K562 (cell line): ENCODE measurements around the gene DAGLA. TPM values are rescaled to one million over a fixed set of nuclear protein-coding genes. Genes with fewer than 3 reads are reported as not detected.

ENCODE experiments used
- AFF4 ChIP-seq: sonication (generic); formaldehyde crosslinking; IDR thresholded peaks from 2 replicates; pipeline ENCODE4 v1.8.0; 2023; ENCODE audit warnings: mild to moderate bottlenecking, missing genetic modification reagents
- CEBPG ChIP-seq, 3 experiments: fragments of 200-800 bp in 1 of 3; sonication (Bioruptor generic) in 1 of 3; sonication (generic) in 1 of 3; formaldehyde crosslinking in 1 of 3; IDR thresholded peaks in 2 of 3; conservative IDR thresholded peaks in 1 of 3; 2 replicates each; pipeline versions ENCODE4 v1.6.1 to v1.8.0; 2016 to 2022; ENCODE audit warnings: missing compliant biosample characterization in 2 of 3, missing genetic modification characterization in 2 of 3, mild to moderate bottlenecking in 1 of 3, missing genetic modification reagents in 1 of 3
- CREM ChIP-seq: IDR thresholded peaks from 2 replicates; pipeline ENCODE4 v1.6.1; 2014; ENCODE audit warnings: antibody characterized with exemption, low read depth
- ELF4 ChIP-seq: fragments of 450-650 bp; formaldehyde crosslinking; IDR thresholded peaks from 2 replicates; pipeline ENCODE4 v1.4.0; 2022; ENCODE audit warnings: missing genetic modification characterization
- HES1 ChIP-seq: fragments of 450-650 bp; IDR thresholded peaks from 2 replicates; pipeline ENCODE4 v1.6.1; 2016; ENCODE audit warnings: low read depth, mild to moderate bottlenecking, moderate library complexity
- KDM5B ChIP-seq: fragments of 200-600 bp; sonication (generic); IDR thresholded peaks from 2 replicates; pipeline ENCODE4 v1.6.1; 2012; ENCODE audit warnings: low read depth, mild to moderate bottlenecking, moderate library complexity, low read length, control low read depth, inconsistent platforms; ENCODE audit not compliant: insufficient replicate concordance
- MAZ ChIP-seq, 2 experiments: fragments of 450-650 bp in 1 of 2; sonication (generic) in 1 of 2; formaldehyde crosslinking; IDR thresholded peaks in 1 of 2; conservative IDR thresholded peaks in 1 of 2; 2 replicates each; pipeline versions ENCODE4 v1.4.0 to v1.5.0; 2020; ENCODE audit warnings: mild to moderate bottlenecking in 1 of 2, missing genetic modification reagents in 1 of 2
- SUPT5H ChIP-seq: fragments of 450-650 bp; IDR thresholded peaks from 2 replicates; pipeline ENCODE4 v1.6.1; 2016
- TAF7 ChIP-seq: fragments of 450-650 bp; IDR thresholded peaks from 2 replicates; pipeline ENCODE4 v1.6.1; 2016; ENCODE audit warnings: missing genetic modification characterization, missing compliant biosample characterization
- TRIM25 ChIP-seq: fragments of 450-650 bp; IDR thresholded peaks from 2 replicates; pipeline ENCODE4 v1.7.0; 2016; ENCODE audit warnings: borderline replicate concordance
- ZFX ChIP-seq: sonication (generic); formaldehyde crosslinking; IDR thresholded peaks from 2 replicates; pipeline ENCODE4 v1.8.0; 2022; ENCODE audit warnings: mild to moderate bottlenecking, missing genetic modification reagents, moderate library complexity
- ZNF175 ChIP-seq: fragments of 200-800 bp; sonication (Bioruptor generic); IDR thresholded peaks from 2 replicates; pipeline ENCODE4 v1.6.1; 2016; ENCODE audit warnings: low read depth, mild to moderate bottlenecking, missing genetic modification characterization, missing compliant biosample characterization
- ZNF717 ChIP-seq: fragments of 250-450 bp; sonication (Bioruptor Pico); IDR thresholded peaks from 2 replicates; pipeline ENCODE4 v1.5.0; 2021
- ZSCAN32 ChIP-seq: fragments of 450-650 bp; formaldehyde crosslinking; IDR thresholded peaks from 2 replicates; pipeline ENCODE4 v1.4.0; 2020; ENCODE audit warnings: mild to moderate bottlenecking, moderate library complexity
- polyA plus RNA-seq, 8 experiments: library from polyadenylated mRNA; depleted of rRNA in 4 of 8; stranded (reverse) in 5 of 8; unstranded in 3 of 8; fragments of >200 nt; fragmentation: Nextera tagmentation in 2 of 8; fragmentation: Illumina TruSeq in 1 of 8; extraction: Ambion mirVana in 2 of 8; extraction: Trizol in 1 of 8; gene quantifications; 2 replicates each; pipeline versions ENCODE4 v1.2.1 to v1.2.3, GENCODE V29; 2011 to 2014; ENCODE audit warnings: inconsistent platforms in 1 of 8, missing spikeins in 1 of 8
- total RNA-seq, 7 experiments: library from RNA; depleted of rRNA in 6 of 7; stranded (reverse); fragments of >200 nt in 6 of 7; fragmentation: Illumina TruSeq in 2 of 7; extraction: Trizol in 2 of 7; gene quantifications; 2 replicates each; pipeline versions ENCODE4 v1.2.1 to v1.2.3, GENCODE V29; 2011 to 2021; ENCODE audit warnings: low replicate concordance in 1 of 7
- TF ChIP-seq, protein P1 (sequence below), 2 experiments: fragments of 450-650 bp in 1 of 2; sonication (generic) in 1 of 2; formaldehyde crosslinking in 1 of 2; IDR thresholded peaks in 1 of 2; conservative IDR thresholded peaks in 1 of 2; 2 replicates each; pipeline versions ENCODE4 v1.6.1 to v1.8.1; 2016 to 2023; ENCODE audit warnings: mild to moderate bottlenecking in 2 of 2, moderate library complexity in 2 of 2, inconsistent platforms in 1 of 2, missing genetic modification reagents in 1 of 2
- TF ChIP-seq, protein P2 (sequence below): IDR thresholded peaks from 2 replicates; pipeline ENCODE4 v1.6.1; 2016; ENCODE audit warnings: missing genetic modification characterization, missing compliant biosample characterization

The DAGLA gene
- total and polyA plus RNA-seq, 9 of the 15 experiments (the other 6 are each of a cell fraction or from before 2014, with no cell fraction given): 0.03 to 0.16 (median 0.04) TPM; not detected in 4

DNA sequence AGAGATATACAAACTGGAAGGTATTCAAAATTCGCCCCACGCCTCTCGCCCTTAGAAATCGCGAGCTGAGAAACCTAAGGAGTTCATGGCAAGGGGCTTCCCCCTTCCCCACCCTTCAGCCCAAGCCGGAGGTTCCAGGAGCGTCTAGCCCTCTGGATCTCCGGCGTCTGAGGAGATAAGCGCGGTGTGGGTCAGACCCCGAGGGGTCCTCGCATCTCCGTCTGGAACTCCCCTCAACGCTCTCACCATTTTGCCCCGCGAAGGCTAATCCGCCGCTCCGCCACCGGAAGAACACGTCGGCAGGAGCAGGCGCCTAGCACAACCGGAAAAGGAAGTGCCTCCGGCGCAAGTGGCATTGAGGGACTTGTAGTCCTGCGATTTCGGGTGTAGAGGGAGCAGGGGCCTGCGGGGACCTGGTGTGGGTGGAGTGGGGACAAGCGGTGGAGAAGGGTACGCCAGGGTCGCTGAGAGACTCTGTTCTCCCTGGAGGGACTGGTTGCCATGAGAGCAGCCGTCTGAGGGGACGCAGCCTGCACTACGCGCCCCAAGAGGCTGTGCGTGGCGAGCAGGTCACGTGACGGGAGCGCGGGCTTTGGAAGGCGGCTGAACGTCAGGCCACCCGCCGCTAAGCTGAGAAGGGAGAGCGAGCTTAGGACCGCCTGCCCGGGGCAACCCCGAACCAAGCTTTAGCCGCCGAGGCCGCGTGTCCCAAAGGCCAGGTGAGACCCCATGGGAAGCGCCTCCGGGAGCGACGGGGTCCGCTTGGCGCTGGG lies 112.3 kb downstream of the DAGLA start, which contains the start of the genes FEN1 and TMEM258 (continued):
- TF ChIP-seq, protein P1, sequence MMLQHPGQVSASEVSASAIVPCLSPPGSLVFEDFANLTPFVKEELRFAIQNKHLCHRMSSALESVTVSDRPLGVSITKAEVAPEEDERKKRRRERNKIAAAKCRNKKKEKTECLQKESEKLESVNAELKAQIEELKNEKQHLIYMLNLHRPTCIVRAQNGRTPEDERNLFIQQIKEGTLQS (IDR thresholded peaks at IDR 0.05): peak; percentile 51
- TF ChIP-seq, protein P1 (CRISPR knock-in tag; conservative IDR thresholded peaks at IDR 0.05): 0 out of 2 replicates have a peak, but pooled peaks have one; percentile 16
- peak; percentile 71 for TF ChIP-seq ZFX
- TF ChIP-seq ZNF175 (CRISPR knock-in tag): peak; percentile 64; the same call in 1 of the 2 replicates
- TF ChIP-seq HES1: no peak; the same call in 1 of the 2 replicates
- peak in 1 of 2 experiments; percentile 83; a peak in 2 of 4 replicates for TF ChIP-seq MAZ (CRISPR knock-in tag; conservative IDR thresholded peaks at IDR 0.05 in 1 of 2, IDR thresholded peaks at IDR 0.05 in 1 of 2)
- peak; percentile 93 for TF ChIP-seq SUPT5H
- TF ChIP-seq, protein P2, sequence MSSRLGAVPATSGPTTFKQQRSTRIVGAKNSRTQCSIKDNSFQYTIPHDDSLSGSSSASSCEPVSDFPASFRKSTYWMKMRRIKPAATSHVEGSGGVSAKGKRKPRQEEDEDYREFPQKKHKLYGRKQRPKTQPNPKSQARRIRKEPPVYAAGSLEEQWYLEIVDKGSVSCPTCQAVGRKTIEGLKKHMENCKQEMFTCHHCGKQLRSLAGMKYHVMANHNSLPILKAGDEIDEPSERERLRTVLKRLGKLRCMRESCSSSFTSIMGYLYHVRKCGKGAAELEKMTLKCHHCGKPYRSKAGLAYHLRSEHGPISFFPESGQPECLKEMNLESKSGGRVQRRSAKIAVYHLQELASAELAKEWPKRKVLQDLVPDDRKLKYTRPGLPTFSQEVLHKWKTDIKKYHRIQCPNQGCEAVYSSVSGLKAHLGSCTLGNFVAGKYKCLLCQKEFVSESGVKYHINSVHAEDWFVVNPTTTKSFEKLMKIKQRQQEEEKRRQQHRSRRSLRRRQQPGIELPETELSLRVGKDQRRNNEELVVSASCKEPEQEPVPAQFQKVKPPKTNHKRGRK (tag): no peak
- 0 out of 2 replicates have a peak, but pooled peaks have one; percentile 15 for TF ChIP-seq ZSCAN32
- 0 out of 2 replicates have a peak, but pooled peaks have one; percentile 19 for TF ChIP-seq CEBPG (CRISPR knock-in tag; IDR thresholded peaks at IDR 0.05)
- no peak for TF ChIP-seq CEBPG (tag; conservative IDR thresholded peaks at IDR 0.05 in 1 of 2, IDR thresholded peaks at IDR 0.05 in 1 of 2)
- TF ChIP-seq ELF4 (CRISPR knock-in tag): peak; percentile 87
- peak; percentile 86 for TF ChIP-seq CREM
- TF ChIP-seq TAF7: peak; percentile 88
- peak; percentile 89 for TF ChIP-seq KDM5B
- TF ChIP-seq TRIM25: peak; percentile 55; the same call in 1 of the 2 replicates
- peak; percentile 75 for TF ChIP-seq AFF4 (CRISPR knock-in tag)
- TF ChIP-seq ZNF717: no peak
